Measurements from ENCODE around the gene FAM161A. TPM values are rescaled to one million over a fixed set of nuclear protein-coding genes. Genes with fewer than 3 reads are reported as not detected.
"Not testable (repeated sequence)": the region's sequence is repeated elsewhere in the genome, so short reads cannot be mapped to it uniquely, and the experiment has no call there.

FAM161A gene
- total RNA-seq, result 0.78 and 1.9 TPM in 2 replicates

GRCh38 chr2:61853847-61854563 is at the start of gene FAM161A:
Gene FAM161A (minus strand): TSS chr2:61854060. CDS start chr2:61854041, 19 bp downstream.
- peak; percentile 31 for DNase-seq (ENCODE audit: extremely low read depth, low read depth, low spot score)

- no peak for DNase-seq (ENCODE audit: extremely low read depth, low read depth, low spot score)
Observed at GRCh38 chr2:61900281-61900680, 46.4 kb upstream of the FAM161A start.

- no peak for DNase-seq (ENCODE audit: extremely low read depth, low read depth, low spot score)
Observed at GRCh38 chr2:61898810-61899209, 45.0 kb upstream of the FAM161A start.

GRCh38 chr2:61888267-61889055 is 34.6 kb upstream of the FAM161A start, which contains the start of gene CCT4:
Gene CCT4 (minus strand): TSS chr2:61888656. CDS start chr2:61888507, 149 bp downstream.
- no peak for DNase-seq (ENCODE audit: extremely low read depth, low read depth, low spot score)

GRCh38 chr2:61887717-61888266 is 33.9 kb upstream of the FAM161A start:
- no peak for DNase-seq (ENCODE audit: extremely low read depth, low read depth, low spot score)

- no peak for DNase-seq (ENCODE audit: extremely low read depth, low read depth, low spot score)
Observed at GRCh38 chr2:61885896-61886603, 32.2 kb upstream of the FAM161A start.

- no peak for DNase-seq (ENCODE audit: extremely low read depth, low read depth, low spot score)
Observed at GRCh38 chr2:61882850-61883249, 29.0 kb upstream of the FAM161A start.

- not testable (repeated sequence) for DNase-seq (ENCODE audit: extremely low read depth, low read depth, low spot score)
Observed at GRCh38 chr2:61879351-61879750, 25.5 kb upstream of the FAM161A start.

GRCh38 chr2:61878761-61879160 is 24.9 kb upstream of the FAM161A start:
- no peak for DNase-seq (ENCODE audit: extremely low read depth, low read depth, low spot score)

- DNase-seq (ENCODE audit: extremely low read depth, low read depth, low spot score), result no peak
Observed at GRCh38 chr2:61877571-61878245, 23.8 kb upstream of the FAM161A start.

- no peak for DNase-seq (ENCODE audit: extremely low read depth, low read depth, low spot score)
Observed at GRCh38 chr2:61876400-61876799, 22.5 kb upstream of the FAM161A start.

GRCh38 chr2:61866482-61867089 is 12.7 kb upstream of the FAM161A start:
- not testable (repeated sequence) for DNase-seq (ENCODE audit: extremely low read depth, low read depth, low spot score)

- no peak for DNase-seq (ENCODE audit: extremely low read depth, low read depth, low spot score)
Observed at GRCh38 chr2:61862085-61862484, 8.2 kb upstream of the FAM161A start.

GRCh38 chr2:61857224-61857623 is 3.4 kb upstream of the FAM161A start:
- DNase-seq (ENCODE audit: extremely low read depth, low read depth, low spot score), result no peak

GRCh38 chr2:61855318-61855613 is 1.4 kb upstream of the FAM161A start:
- DNase-seq (ENCODE audit: extremely low read depth, low read depth, low spot score), result no peak

GRCh38 chr2:61854564-61855317 is 881 bp upstream of the FAM161A start:
- DNase-seq (ENCODE audit: extremely low read depth, low read depth, low spot score), result peak; percentile 94

- no peak for DNase-seq (ENCODE audit: extremely low read depth, low read depth, low spot score)
Observed at GRCh38 chr2:61853086-61853846, 594 bp downstream of the FAM161A start.

GRCh38 chr2:61851270-61851669 is 2.6 kb downstream of the FAM161A start:
- not testable (repeated sequence) for DNase-seq (ENCODE audit: extremely low read depth, low read depth, low spot score)

- DNase-seq (ENCODE audit: extremely low read depth, low read depth, low spot score), result no peak
Observed at GRCh38 chr2:61845320-61845719, 8.5 kb downstream of the FAM161A start.
